NOMO-1 treated with DMSO at 0.1 percent for 48 hours (cell line): ENCODE data around the gene TRAM2.
A peak's percentile ranks its signal among the peaks of the same experiment; 100 is the strongest.

ENCODE experiments used
- DNase-seq: peaks from one replicate; lab custom pipeline; 2025; ENCODE audit not compliant: unreplicated experiment; lab: John Stamatoyannopoulos, UW

Gene TRAM2, protein sequence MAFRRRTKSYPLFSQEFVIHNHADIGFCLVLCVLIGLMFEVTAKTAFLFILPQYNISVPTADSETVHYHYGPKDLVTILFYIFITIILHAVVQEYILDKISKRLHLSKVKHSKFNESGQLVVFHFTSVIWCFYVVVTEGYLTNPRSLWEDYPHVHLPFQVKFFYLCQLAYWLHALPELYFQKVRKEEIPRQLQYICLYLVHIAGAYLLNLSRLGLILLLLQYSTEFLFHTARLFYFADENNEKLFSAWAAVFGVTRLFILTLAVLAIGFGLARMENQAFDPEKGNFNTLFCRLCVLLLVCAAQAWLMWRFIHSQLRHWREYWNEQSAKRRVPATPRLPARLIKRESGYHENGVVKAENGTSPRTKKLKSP

DNA sequence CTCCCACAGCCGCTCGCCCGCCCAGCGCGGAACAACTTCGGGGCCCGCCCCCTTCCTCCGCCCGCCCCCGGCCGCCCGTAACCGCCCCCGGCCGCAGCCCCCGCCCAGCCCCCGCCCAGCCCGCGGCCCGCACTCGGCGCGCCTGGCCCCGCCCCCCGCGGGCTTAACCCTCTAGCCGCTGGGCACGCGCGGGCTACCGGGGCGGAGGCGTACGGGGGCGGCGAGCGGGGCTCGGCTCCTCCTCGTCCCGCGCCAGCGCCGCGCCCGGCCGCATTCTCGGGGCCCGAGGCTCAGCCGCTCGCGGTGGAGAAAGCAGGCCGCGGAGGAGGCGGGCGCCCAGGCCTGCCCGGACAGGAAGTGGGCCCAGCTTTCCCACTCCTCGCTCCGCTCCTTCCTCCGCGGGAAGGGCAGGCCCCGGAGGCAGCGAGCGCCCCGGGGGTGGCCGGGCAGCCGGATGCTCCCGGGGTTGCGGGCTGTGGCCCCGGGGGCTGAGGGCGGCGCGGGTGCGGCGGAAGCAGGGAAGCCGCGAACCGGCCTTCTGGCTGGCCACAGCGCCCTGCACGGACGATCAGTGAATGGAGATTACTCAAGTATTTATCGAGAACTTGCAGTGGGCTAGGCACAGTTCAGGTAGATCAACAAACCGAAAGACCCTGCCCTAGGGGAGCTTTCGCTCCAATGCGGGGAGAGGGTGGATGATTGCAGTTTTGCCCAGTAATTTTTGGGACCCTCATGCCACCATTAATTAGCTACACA is at the start of gene TRAM2:
Gene TRAM2, minus strand, starts transcription at position 39 of the 756 bp plus-strand sequence. CDS start 145 bp downstream, outside the sequence.
- DNase-seq, result peak; percentile 72

DNA sequence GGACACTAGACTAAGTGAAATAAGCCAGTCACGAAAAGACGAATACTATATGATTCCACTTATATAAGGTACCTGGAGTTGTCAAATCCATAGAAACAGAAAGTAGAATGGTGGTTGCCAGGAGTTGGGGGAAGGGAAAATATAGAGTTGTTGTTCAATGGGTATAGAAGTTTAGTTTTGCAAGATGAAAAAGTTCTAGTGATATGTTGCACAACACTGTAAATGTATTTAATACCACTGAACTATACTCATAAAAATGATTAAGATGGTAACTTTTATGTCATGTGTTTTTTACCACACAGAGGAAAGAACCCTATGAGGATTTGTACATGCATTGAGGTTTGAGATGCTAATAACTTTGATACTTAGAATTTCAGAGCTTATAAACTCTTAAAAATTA is 46.0 kb upstream of the TRAM2 start:
- no peak for DNase-seq

DNA sequence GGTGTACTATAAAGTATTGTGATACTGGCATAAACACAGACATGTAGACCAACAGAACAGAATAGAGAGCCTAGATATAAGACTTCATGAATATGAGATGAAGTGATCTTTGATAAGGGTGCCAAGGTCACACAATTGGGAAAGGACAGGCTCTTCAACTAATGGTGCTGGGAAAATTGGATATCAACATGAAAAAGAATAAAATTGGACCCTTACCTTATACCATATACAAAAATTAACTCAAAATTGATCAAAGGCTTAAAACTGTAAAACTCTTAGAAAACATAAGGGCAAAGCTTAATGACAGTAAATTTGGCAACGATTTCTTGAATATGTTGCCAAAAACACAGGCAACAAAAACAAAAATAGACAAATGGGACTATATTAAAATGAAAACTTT is 44.8 kb upstream of the TRAM2 start:
- DNase-seq, result no peak

DNA sequence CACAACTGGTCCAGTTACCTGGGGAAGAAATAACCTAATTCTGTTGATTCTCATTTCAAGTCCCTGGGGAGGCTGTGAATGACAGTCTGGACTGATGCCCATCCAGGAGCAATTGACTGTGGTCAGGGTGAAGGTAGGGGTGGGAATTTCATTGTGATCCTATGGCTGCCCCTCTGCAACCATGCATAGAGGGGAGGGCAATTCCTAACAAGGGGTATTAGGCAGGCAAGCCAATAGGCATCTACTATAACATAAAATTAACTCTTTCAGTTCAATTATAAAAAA is 44.0 kb upstream of the TRAM2 start:
- no peak for DNase-seq

DNA sequence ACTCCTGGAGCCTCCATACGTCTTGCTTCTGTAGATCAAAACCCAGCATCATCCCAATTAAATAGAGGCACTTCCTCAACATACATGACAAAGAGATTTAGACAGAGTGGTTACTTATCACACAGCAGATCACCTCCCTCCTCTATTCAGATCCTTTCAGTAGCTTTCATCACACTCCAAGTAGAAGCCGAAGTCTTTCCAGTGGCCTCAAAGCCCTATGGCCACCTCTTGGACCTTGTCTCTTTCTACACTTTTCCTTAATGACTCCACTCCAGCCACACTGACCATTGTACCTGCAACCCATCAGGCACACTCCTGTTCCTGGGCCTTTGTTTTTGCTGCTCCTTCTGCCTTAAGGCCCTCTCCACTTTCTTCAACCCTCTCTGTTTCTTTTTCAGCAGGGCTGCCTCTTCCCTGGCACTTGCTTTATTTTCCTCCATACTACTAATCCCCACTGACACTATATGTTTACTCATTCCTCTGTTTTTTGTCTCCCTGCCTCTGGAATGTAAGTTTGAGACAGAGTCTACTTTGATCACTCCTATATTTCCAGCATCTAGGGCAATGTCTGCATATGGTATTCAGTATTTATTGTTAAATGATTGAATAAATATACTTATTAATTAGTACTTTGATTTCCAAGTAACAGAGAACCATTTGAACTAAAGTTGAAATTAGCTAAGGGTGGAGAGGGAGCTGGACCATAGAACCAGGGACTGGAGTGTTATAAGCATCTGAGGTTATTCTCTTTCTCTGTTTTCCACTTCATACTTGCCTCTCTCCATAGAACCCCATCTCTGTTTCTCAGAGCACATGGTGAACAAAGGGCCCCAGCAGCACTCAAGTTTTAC is 43.4 kb upstream of the TRAM2 start:
- DNase-seq, result no peak

DNA sequence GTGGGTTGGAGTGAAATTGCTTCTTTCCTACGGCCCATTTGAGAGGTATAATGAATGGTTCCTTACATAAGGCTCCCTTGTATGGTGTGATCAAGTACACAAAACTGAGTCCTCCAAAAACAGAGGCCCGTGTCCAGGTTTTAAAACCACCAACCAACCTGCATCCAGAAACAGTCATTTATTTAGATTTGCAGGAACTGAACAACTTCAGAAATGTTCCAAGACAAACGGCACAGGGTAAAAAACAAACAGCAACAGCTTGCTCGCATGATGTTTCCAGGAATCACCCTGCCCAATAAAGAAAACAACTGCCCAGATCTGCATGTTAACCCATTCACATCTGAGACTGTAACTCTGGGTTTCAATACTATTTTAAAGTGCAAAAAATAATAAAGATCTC is 40.2 kb upstream of the TRAM2 start:
- DNase-seq, result no peak

DNA sequence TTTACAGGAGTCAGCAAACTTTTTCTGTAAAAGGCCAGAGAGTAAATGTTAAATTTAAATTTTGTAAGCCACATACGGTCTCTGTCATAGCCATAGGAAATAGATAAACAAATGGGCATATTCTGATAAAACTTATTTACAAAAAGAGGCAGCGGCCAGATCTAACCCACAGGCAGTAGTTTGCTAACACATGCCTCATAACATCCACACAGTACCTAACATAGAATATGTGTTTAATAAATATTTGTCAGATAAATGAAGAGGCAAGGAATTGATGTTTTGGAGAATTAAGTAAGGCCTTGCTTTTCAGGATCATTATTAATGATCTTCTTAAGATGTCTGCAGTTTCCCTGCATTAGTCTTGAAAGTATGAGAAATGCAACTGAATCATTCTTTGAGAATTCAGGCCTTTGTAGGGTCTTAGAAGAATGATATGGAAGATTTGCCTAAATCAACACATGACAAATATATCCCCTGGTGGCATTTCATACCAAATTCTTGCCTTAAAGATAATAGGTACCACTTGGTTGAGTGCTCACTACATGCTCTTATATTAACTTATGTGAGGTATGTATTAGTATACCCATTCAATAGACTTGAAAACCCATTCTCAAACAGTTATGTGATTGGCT is 39.3 kb upstream of the TRAM2 start:
- DNase-seq, result no peak

DNA sequence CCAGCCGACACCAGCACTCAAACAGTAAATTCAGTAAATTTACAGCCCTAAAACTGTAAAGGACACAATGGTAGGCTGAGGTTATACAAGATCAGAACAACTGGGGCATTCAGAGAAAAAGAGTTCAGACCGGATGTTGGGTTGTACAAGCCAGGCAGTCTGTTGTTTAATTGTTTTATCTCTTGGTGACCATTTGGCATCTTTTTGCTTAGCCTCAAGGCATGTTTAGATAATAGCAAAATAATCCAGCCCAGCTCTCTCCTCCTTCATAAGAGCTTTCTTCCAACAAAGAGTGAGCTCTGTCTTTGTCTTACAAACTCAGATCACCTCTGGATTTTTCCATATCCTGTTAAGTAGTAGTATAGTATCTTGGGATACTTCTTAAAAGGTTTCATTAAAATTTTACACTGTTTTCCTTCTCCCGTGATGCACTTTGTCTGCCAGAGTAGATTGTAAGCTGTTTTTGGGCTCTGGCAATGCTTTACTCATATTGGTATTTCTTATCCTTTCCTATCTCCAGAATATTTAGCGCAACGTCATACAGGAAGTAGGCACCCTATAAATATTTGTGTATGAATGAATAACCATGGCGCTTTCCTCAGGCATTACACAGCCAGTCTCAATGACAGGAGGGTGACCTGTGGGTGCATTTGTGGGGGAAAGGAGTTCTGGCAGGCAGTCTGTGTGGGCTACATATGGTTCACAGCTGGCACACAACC is 35.6 kb upstream of the TRAM2 start:
- DNase-seq, result no peak

DNA sequence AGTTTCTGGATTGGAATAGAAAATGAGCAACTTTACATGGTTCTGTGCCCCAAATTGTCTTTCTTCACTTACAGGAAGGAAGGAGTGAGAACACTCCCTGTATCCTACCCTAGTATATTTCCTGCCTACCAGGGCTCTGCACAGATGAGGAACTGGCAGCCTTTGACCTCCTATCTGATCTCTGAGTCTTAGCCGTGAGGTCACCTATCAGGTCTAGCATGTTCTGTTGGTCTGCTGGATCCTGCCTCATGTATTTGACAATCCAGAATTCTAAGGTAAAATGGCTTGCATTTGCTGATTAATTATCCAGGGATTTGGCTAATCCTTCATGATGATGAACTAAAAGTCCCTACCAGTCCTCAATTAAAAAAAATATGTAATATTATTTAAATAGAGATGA is 35.0 kb upstream of the TRAM2 start:
- DNase-seq, result peak; percentile 19

DNA sequence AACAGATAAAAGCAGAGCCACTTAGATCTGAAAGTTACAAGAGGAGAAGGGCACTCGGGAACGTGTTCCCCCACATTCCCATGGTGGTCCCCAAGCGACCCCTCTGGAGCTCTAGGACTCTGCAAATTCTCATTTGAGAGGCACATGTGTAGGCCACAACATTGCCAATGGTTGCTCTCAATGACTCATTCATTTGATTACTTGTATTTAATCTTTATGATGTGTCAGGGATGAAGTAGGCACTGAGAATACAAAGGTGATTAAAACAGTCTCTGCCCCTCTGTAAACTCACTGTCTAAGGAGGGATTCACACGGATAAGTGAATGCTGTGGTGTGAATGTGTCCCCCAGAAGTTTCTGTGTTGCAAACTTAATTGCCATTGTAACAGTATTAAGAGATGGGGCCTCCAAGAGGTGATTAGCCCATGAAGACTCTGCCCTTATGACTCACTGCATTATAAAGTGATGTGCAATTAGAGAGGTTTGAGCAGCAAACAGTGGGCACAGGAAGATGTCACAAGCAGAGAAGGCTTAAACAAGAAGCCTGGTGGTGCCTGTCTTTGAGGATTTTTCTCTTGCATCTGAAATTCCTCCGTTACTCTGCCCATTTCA is 34.0 kb upstream of the TRAM2 start:
- DNase-seq, result peak; percentile 60

DNA sequence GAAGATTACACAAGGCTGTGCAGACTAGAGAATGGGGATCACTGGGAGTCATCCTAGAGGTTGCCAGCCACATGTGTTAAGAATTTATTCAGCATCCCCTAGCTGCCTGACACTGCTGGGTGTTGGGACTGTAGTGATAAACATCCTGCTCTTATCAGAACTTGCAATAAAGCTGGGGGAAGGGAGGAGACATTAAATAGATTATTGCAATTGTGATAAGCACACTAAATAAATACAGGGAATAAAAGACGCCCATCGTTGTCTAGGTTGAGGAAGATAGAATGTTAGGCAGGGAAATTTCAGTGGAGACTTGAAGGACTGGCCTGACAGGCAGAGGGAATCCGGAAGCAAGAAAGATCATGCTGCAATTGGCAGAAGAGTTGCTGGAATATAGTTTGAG is 33.2 kb upstream of the TRAM2 start:
- no peak for DNase-seq

DNA sequence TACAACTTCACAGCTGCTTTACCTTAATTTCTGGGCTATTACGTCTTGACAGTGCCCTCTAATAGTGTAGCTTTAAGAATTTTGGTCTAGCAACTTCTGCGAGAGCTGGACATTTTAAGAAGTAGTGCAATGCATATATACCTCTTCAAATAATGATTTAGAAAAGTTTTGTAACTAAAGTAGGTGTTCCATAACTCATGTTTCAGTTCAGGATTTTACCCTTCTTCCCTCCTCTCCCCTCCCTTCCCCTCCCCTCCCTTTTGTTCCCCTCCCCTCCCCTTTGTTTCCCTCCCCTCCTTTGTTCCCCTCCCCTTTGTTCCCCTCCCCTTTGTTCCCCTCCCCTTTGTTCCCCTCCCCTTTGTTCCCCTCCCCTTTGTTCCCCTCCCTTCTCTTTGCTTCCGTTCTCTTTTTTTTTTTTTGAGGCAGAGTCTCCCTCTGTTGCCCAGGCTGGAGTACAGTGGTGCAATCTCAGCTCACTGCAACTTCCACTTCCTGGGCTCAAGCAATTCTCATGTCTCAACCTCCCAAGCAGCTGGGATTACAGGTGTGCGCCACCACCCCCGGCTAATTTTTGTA is 28.8 kb upstream of the TRAM2 start:
- no peak for DNase-seq

DNA sequence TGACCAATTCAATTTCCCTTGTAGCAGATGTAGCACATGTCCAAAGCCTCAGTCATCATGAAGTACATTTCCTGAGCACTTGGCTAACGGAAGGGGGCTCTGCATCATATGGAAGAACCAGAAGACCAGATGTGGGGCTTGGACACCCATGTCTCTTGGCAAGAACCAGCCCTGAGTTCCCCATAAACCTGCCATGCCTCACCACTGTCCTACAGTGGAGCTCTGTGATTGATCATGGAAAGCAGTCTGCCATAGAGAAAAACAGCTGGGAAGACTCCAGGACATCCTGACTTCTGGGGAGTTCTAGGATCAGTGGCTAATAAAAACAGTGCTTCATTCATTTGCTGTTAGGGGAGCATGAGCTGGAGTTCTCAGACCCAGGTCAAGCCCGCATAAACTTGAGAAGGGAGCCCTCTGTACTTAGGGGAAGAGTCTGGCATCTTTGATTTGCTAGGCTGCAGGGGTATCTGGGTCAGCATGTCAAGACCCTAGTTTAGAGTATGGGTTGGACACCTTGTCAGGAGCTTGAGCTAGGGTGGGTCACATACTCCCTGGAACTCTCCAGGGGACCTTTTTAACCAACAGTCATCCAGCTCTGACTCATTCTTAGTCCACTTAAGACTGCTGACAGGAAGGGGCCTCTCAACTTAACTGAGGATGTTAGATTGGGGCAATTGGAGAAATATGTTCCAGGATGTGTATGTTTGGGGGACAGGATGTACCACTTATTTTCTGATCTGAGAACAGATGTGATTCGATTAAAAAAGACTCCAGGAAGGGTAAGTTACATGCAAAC is 26.3 kb upstream of the TRAM2 start:
- DNase-seq, result peak; percentile 29

DNA sequence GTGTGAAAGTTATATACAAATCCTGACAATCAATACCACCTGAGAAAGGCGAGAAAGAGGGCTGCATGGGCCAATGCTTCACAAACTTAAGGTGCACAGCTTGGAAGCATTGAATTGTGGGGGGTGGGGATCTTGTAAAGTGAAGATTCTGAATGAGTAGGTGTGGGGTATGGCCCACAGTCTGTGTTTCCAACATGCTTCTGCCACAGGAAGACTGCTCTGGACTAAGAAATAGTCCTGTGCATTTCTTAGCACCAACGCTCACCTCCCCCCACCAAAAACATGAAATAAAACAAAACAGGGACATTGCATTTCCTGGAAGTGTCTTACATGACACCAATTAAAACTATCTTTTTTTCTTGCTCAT is 21.9 kb upstream of the TRAM2 start:
- no peak for DNase-seq

DNA sequence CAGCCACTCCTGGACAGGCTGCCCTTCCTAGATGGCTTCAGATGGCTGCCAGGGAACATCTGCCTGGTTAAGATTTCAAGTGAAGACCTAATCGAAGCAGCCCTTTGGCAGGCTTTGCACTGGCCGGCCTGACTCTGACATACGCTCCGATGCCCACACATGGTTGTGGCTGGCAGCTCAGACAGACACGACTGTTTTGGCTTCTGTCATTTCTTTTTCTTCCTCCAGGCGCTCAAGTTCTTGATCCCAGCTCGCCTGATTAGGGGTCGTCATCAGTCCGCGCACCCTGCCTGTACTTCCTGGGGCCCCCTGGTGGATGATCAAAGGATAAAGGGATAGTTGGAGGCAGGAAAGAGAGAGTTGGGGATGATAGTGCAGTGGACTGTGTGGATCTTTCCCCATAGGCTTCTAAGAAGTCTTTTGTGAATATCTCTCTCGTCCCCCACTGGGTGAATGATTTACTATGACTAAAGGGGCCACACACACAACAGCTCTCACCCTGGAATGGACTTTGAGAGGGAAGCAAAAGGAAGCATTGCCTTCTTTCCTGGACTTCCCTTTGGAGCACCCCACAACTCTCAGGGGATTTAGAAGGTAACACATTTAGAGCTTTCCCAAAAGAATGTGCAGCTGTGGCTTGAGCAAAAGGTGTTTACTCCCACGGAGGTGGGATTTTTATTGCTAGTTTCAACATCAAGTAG is 21.4 kb upstream of the TRAM2 start:
- no peak for DNase-seq

DNA sequence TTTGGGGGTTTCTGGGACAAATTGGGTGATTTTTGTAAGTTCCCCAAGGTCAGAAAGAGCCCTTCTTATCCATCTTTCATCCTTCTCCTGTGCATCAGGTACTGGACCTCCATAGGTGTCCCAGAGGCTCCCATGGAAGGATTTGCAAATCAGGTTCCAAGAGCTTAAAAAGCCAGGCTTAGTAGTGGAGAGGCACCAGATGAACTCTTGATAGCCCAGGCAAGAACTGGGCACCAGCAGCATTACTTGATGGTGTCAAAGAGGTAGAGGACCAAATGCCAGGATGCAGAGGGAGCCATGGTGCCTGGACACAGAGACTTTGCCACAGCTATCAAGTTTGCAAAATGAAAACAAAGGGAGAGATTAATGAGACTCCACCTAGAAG is 20.9 kb upstream of the TRAM2 start:
- no peak for DNase-seq

DNA sequence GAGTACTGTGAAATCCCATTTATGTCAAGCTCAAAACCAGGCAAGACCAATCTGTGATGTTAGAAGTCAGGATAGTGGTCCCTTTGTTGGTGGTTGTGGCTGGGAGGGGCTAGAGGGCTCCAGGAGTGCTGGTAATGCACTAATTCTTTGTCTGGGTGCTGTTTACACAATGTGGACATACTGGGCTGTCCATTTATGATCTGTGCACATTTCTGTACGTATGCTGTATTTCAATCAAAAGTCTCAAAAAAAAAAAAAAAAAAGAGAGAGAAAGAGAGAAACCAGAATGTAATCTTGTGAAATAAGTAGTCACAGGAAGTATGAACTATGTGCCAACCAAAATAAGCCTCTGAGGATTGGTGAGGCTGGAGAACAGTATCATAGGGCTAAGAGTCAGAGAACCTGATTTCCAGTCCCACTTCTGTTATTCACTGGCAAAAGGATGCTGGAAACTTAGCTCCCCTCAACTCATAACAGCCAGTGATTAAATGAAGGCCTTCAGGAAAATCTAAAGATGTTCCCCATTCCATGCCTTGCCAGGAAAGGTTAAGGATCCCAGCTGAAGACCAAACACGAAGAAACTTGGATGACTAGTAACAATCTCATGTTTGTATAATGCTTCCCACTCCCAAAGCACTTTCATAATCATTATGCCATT is 19.6 kb upstream of the TRAM2 start:
- peak; percentile 42 for DNase-seq

DNA sequence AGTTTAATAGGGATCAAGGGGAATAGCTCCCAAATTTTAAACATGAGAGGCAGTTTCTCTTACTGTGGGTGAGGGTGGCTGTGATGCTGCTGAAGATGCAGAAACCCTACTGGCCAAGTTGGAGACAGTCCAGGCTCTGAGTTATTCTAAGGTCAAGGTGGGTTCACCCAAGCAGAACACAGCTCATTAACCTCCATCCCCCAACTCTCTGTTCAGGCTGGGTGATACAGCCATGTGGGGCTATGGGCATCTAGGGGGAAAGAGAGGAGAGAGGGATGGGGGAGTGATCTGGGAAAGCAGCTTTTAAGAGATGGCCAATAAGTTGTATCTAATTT is 18.9 kb upstream of the TRAM2 start:
- no peak for DNase-seq
